HepG2 (cell line): ENCODE results near the gene RPS25. TPM values are rescaled to one million over a fixed set of nuclear protein-coding genes. Genes with fewer than 3 reads are reported as not detected.

Source experiments
- ARHGAP35 ChIP-seq: sonication (generic); formaldehyde crosslinking; IDR thresholded peaks from 2 replicates; pipeline ENCODE4 v1.9.0; 2022; ENCODE audit warnings: mild to moderate bottlenecking, inconsistent platforms, moderate library complexity, missing genetic modification reagents, borderline replicate concordance
- GTF3A ChIP-seq: sonication (generic); formaldehyde crosslinking; conservative IDR thresholded peaks from 2 replicates; pipeline ENCODE4 v1.4.0; 2020; ENCODE audit warnings: mild to moderate bottlenecking, missing genetic modification reagents
- HNF4G ChIP-seq, 2 experiments: sonication (generic) in 1 of 2; formaldehyde crosslinking in 1 of 2; IDR thresholded peaks; 2 replicates each; pipeline versions ENCODE4 v1.4.0 to v1.6.1; 2011 to 2020; ENCODE audit warnings: borderline replicate concordance in 2 of 2, low read depth in 2 of 2, mild to moderate bottlenecking in 2 of 2, low read length in 1 of 2, missing genetic modification reagents in 1 of 2, moderate library complexity in 1 of 2
- MAFK ChIP-seq, 2 experiments: IDR thresholded peaks in 1 of 2; conservative IDR thresholded peaks in 1 of 2; 2 replicates each; pipeline ENCODE4 v1.6.1; 2011; ENCODE audit warnings: improper control_type of control experiment in 2 of 2, low read length in 2 of 2
- PITX1 ChIP-seq: sonication (generic); formaldehyde crosslinking; IDR thresholded peaks from 2 replicates; pipeline ENCODE4 v1.5.1; 2020; ENCODE audit warnings: mild to moderate bottlenecking, missing genetic modification reagents
- SALL1 ChIP-seq: sonication (generic); formaldehyde crosslinking; IDR thresholded peaks from 2 replicates; pipeline ENCODE4 v1.8.0; 2022; ENCODE audit warnings: mild to moderate bottlenecking, missing genetic modification reagents
- SP5 ChIP-seq: IDR thresholded peaks from 2 replicates; pipeline ENCODE4 v1.6.1; 2016; ENCODE audit warnings: low read depth, borderline replicate concordance
- TEAD2 ChIP-seq: sonication (generic); formaldehyde crosslinking; IDR thresholded peaks from 2 replicates; pipeline ENCODE4 v1.9.0; 2021; ENCODE audit warnings: missing genetic modification reagents
- YEATS4 ChIP-seq: sonication (generic); formaldehyde crosslinking; IDR thresholded peaks from 2 replicates; pipeline ENCODE4 v1.4.0; 2020; ENCODE audit warnings: missing genetic modification reagents, borderline replicate concordance
- YY1 ChIP-seq: IDR thresholded peaks from 2 replicates; pipeline ENCODE4 v1.6.1; 2011; ENCODE audit warnings: low read length, low read depth, moderate library complexity, mild to moderate bottlenecking; ENCODE audit not compliant: insufficient read depth, insufficient replicate concordance
- ZBTB7B ChIP-seq: sonication (generic); formaldehyde crosslinking; IDR thresholded peaks from 2 replicates; pipeline ENCODE4 v1.4.0; 2020; ENCODE audit warnings: missing genetic modification reagents
- ZNF549 ChIP-seq: sonication (generic); formaldehyde crosslinking; IDR thresholded peaks from 2 replicates; pipeline ENCODE4 v1.5.0; 2020; ENCODE audit warnings: missing genetic modification reagents
- ZNF674 ChIP-seq: sonication (generic); formaldehyde crosslinking; IDR thresholded peaks from 2 replicates; pipeline ENCODE4 v1.5.0; 2020; ENCODE audit warnings: low read depth, mild to moderate bottlenecking, missing genetic modification reagents
- ZNF724P ChIP-seq: sonication (generic); formaldehyde crosslinking; IDR thresholded peaks from 2 replicates; pipeline ENCODE4 v1.8.0; 2022; ENCODE audit warnings: missing genetic modification reagents, borderline replicate concordance
- polyA plus RNA-seq, 8 experiments: library from polyadenylated mRNA; depleted of rRNA in 3 of 8; stranded (reverse) in 7 of 8; unstranded in 1 of 8; fragments of >200 nt; fragmentation: Illumina TruSeq in 4 of 8; extraction: Trizol in 4 of 8; gene quantifications; 2 replicates each; pipeline versions ENCODE4 v1.2.1 to v1.2.3, GENCODE V29; 2011 to 2016; ENCODE audit warnings: low read depth in 4 of 8, missing spikeins in 1 of 8, mixed read lengths in 1 of 8; ENCODE audit not compliant: insufficient read depth in 1 of 8
- total RNA-seq, 5 experiments: library from RNA; depleted of rRNA; stranded (reverse); fragments of >200 nt; fragmentation: Illumina TruSeq; extraction: Trizol; gene quantifications; 2 replicates each; pipeline ENCODE4 v1.2.3, GENCODE V29; 2016; ENCODE audit warnings: low read depth in 1 of 5
- TF ChIP-seq, protein P1 (sequence below): sonication (generic); formaldehyde crosslinking; IDR thresholded peaks from 2 replicates; pipeline ENCODE4 v1.8.1; 2023; ENCODE audit warnings: missing genetic modification reagents, mild to moderate bottlenecking, borderline replicate concordance
- TF ChIP-seq, protein P2 (sequence below): sonication (generic); formaldehyde crosslinking; IDR thresholded peaks from 2 replicates; pipeline ENCODE4 v1.5.0; 2020; ENCODE audit warnings: mild to moderate bottlenecking, low read depth, missing genetic modification reagents, borderline replicate concordance
- TF ChIP-seq, protein P3 (sequence below), 2 experiments: fragments of 450-650 bp in 1 of 2; sonication (generic) in 1 of 2; formaldehyde crosslinking; IDR thresholded peaks; 2 replicates each; pipeline versions ENCODE4 v1.5.0 to v1.8.0; 2020 to 2022; ENCODE audit warnings: mild to moderate bottlenecking in 1 of 2, missing genetic modification reagents in 1 of 2
- TF ChIP-seq, protein P4 (sequence below): sonication (generic); formaldehyde crosslinking; conservative IDR thresholded peaks from 2 replicates; pipeline ENCODE4 v1.4.0; 2020; ENCODE audit warnings: missing genetic modification reagents
- TF ChIP-seq, protein P5 (sequence below): sonication (generic); formaldehyde crosslinking; IDR thresholded peaks from 2 replicates; pipeline ENCODE4 v1.5.0; 2020; ENCODE audit warnings: mild to moderate bottlenecking, missing genetic modification reagents

RPS25 gene
- total and polyA plus RNA-seq, 2 of the 13 experiments (the other 11 are each of a cell fraction or from before 2014, with no cell fraction given), result 839 to 1,415 TPM

- TF ChIP-seq, protein P1, sequence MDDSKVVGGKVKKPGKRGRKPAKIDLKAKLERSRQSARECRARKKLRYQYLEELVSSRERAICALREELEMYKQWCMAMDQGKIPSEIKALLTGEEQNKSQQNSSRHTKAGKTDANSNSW, result no peak
- TF ChIP-seq, protein P2, sequence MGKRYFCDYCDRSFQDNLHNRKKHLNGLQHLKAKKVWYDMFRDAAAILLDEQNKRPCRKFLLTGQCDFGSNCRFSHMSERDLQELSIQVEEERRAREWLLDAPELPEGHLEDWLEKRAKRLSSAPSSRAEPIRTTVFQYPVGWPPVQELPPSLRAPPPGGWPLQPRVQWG (CRISPR knock-in tag), result no peak
- TF ChIP-seq ZNF549, result no peak
- no peak for TF ChIP-seq GTF3A (CRISPR knock-in tag)
- peak; percentile 61 for TF ChIP-seq YY1
- TF ChIP-seq, protein P3, sequence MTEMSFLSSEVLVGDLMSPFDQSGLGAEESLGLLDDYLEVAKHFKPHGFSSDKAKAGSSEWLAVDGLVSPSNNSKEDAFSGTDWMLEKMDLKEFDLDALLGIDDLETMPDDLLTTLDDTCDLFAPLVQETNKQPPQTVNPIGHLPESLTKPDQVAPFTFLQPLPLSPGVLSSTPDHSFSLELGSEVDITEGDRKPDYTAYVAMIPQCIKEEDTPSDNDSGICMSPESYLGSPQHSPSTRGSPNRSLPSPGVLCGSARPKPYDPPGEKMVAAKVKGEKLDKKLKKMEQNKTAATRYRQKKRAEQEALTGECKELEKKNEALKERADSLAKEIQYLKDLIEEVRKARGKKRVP (CRISPR knock-in tag; IDR thresholded peaks at IDR 0.05), result peak in 1 of 2 experiments; percentile 58; a peak in 1 of 4 replicates
- TF ChIP-seq SP5 (CRISPR knock-in tag), result no peak
- TF ChIP-seq PITX1 (CRISPR knock-in tag), result no peak
- TF ChIP-seq, protein P4, sequence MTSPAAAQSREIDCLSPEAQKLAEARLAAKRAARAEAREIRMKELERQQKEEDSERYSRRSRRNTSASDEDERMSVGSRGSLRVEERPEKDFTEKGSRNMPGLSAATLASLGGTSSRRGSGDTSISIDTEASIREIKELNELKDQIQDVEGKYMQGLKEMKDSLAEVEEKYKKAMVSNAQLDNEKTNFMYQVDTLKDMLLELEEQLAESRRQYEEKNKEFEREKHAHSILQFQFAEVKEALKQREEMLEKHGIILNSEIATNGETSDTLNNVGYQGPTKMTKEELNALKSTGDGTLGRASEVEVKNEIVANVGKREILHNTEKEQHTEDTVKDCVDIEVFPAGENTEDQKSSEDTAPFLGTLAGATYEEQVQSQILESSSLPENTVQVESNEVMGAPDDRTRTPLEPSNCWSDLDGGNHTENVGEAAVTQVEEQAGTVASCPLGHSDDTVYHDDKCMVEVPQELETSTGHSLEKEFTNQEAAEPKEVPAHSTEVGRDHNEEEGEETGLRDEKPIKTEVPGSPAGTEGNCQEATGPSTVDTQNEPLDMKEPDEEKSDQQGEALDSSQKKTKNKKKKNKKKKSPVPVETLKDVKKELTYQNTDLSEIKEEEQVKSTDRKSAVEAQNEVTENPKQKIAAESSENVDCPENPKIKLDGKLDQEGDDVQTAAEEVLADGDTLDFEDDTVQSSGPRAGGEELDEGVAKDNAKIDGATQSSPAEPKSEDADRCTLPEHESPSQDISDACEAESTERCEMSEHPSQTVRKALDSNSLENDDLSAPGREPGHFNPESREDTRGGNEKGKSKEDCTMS (CRISPR knock-in tag), result no peak
- peak; percentile 70; the same call in 1 of the 2 replicates for TF ChIP-seq YEATS4 (CRISPR knock-in tag)
- TF ChIP-seq ZNF724P (CRISPR knock-in tag), result no peak
- TF ChIP-seq MAFK (conservative IDR thresholded peaks at IDR 0.05 in 1 of 2, IDR thresholded peaks at IDR 0.05 in 1 of 2; ENCODE audit: low read length in 2 of 2), result no peak
- no peak for TF ChIP-seq HNF4G (IDR thresholded peaks at IDR 0.05; ENCODE audit: borderline replicate concordance, low read depth, low read length)
- no peak for TF ChIP-seq HNF4G (CRISPR knock-in tag; IDR thresholded peaks at IDR 0.05; ENCODE audit: borderline replicate concordance, low read depth)
- TF ChIP-seq ARHGAP35 (CRISPR knock-in tag), result no peak; the same call in 1 of the 2 replicates
- TF ChIP-seq SALL1 (CRISPR knock-in tag), result peak; percentile 56
- no peak for TF ChIP-seq ZNF674
- TF ChIP-seq TEAD2 (CRISPR knock-in tag), result no peak
- TF ChIP-seq, protein P5, sequence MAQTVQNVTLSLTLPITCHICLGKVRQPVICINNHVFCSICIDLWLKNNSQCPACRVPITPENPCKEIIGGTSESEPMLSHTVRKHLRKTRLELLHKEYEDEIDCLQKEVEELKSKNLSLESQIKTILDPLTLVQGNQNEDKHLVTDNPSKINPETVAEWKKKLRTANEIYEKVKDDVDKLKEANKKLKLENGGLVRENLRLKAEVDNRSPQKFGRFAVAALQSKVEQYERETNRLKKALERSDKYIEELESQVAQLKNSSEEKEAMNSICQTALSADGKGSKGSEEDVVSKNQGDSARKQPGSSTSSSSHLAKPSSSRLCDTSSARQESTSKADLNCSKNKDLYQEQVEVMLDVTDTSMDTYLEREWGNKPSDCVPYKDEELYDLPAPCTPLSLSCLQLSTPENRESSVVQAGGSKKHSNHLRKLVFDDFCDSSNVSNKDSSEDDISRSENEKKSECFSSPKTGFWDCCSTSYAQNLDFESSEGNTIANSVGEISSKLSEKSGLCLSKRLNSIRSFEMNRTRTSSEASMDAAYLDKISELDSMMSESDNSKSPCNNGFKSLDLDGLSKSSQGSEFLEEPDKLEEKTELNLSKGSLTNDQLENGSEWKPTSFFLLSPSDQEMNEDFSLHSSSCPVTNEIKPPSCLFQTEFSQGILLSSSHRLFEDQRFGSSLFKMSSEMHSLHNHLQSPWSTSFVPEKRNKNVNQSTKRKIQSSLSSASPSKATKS (CRISPR knock-in tag), result no peak
- TF ChIP-seq ZBTB7B (CRISPR knock-in tag), result peak; percentile 45; the same call in 1 of the 2 replicates
These were observed 39.0 kb upstream of the RPS25 start, which contains the start of gene HYOU1 (continued) for GRCh38 chr11:119057000-119057769.
